WTC11 (cell line): Measurements from ENCODE around the gene RNF126. TPM values are rescaled to one million over a fixed set of nuclear protein-coding genes. Genes with fewer than 3 reads are reported as not detected.

Experiments used
- ATAC-seq: fragments of 200-7000 bp; cut with Tn5 transposase; 2 replicates; pipeline ENCODE4 v1.10.0; 2021; ENCODE audit warnings: mild to moderate bottlenecking, moderate library complexity
- CTCF ChIA-PET: fragments of 300-600 bp; sonication (Branson Sonifier 250); formaldehyde crosslinking; loops from one replicate; lab custom pipeline; 2021; ENCODE audit warnings: antibody characterized with exemption; lab: Charles Lee
- POLR2A ChIA-PET: fragments of 350-600 bp; sonication (Branson Sonifier 250); formaldehyde crosslinking; loops from one replicate; lab custom pipeline; 2021; ENCODE audit warnings: antibody characterized with exemption; lab: Charles Lee
- DNase-seq: peaks from one replicate; pipeline ENCODE4 v3.0.0; 2021; ENCODE audit warnings: low spot score
- H3K27ac Mint-ChIP-seq: 2 replicates; pipeline ENCODE4 v1.8.0; 2021; ENCODE audit warnings: mixed read lengths
- H3K27me3 Mint-ChIP-seq: 2 replicates; pipeline ENCODE4 v1.8.0; 2021; ENCODE audit warnings: low read depth, mild to moderate bottlenecking, moderate library complexity, mixed read lengths
- H3K36me3 Mint-ChIP-seq: 2 replicates; pipeline ENCODE4 v1.8.0; 2021; ENCODE audit warnings: mixed read lengths
- H3K4me1 Mint-ChIP-seq: 2 replicates; pipeline ENCODE4 v1.8.0; 2022; ENCODE audit warnings: mixed read lengths
- H3K4me3 Mint-ChIP-seq: 2 replicates; pipeline ENCODE4 v1.8.0; 2021; ENCODE audit warnings: mild to moderate bottlenecking, moderate library complexity, mixed read lengths
- H3K9me3 Mint-ChIP-seq: 2 replicates; pipeline ENCODE4 v1.8.0; 2021; ENCODE audit warnings: mixed read lengths
- ARID4B ChIP-seq: sonication (generic); formaldehyde crosslinking; IDR thresholded peaks from 2 replicates; pipeline ENCODE4 v1.8.0; 2023; ENCODE audit warnings: missing genetic modification reagents, mild to moderate bottlenecking, borderline replicate concordance
- CREB1 ChIP-seq: sonication (generic); formaldehyde crosslinking; IDR thresholded peaks from 2 replicates; pipeline ENCODE4 v1.8.0; 2023; ENCODE audit warnings: mild to moderate bottlenecking, missing genetic modification reagents
- ERG ChIP-seq: fragments of 250-450 bp; sonication (Bioruptor Pico); IDR thresholded peaks from 2 replicates; pipeline ENCODE4 v1.8.0; 2021; ENCODE audit warnings: mild to moderate bottlenecking
- FOXK1 ChIP-seq: sonication (generic); formaldehyde crosslinking; IDR thresholded peaks from 2 replicates; pipeline ENCODE4 v1.8.0; 2022; ENCODE audit warnings: mild to moderate bottlenecking, moderate library complexity, missing genetic modification reagents
- HMGA2 ChIP-seq: fragments of 250-450 bp; sonication (Bioruptor Pico); IDR thresholded peaks from 2 replicates; pipeline ENCODE4 v1.4.0; 2021; ENCODE audit warnings: mild to moderate bottlenecking, moderate library complexity
- HMGXB4 ChIP-seq: sonication (generic); formaldehyde crosslinking; IDR thresholded peaks from 2 replicates; pipeline ENCODE4 v1.8.1; 2023; ENCODE audit warnings: mild to moderate bottlenecking, moderate library complexity, missing genetic modification reagents
- IRF1 ChIP-seq: sonication (generic); formaldehyde crosslinking; IDR thresholded peaks from 2 replicates; pipeline ENCODE4 v1.8.0; 2023; ENCODE audit warnings: missing genetic modification reagents
- JUN ChIP-seq: sonication (generic); formaldehyde crosslinking; IDR thresholded peaks from 2 replicates; pipeline ENCODE4 v1.8.0; 2023; ENCODE audit warnings: mild to moderate bottlenecking, missing genetic modification reagents
- MAX ChIP-seq: sonication (generic); formaldehyde crosslinking; IDR thresholded peaks from 2 replicates; pipeline ENCODE4 v1.8.0; 2022; ENCODE audit warnings: mild to moderate bottlenecking, missing genetic modification reagents
- NR3C1 ChIP-seq: sonication (generic); formaldehyde crosslinking; conservative IDR thresholded peaks from 2 replicates; pipeline ENCODE4 v1.8.1; 2023; ENCODE audit warnings: low read depth, mild to moderate bottlenecking, missing genetic modification reagents
- PRDM15 ChIP-seq: sonication (generic); formaldehyde crosslinking; IDR thresholded peaks from 2 replicates; pipeline ENCODE4 v1.8.0; 2022; ENCODE audit warnings: missing genetic modification reagents
- TEAD1 ChIP-seq: sonication (generic); formaldehyde crosslinking; IDR thresholded peaks from 2 replicates; pipeline ENCODE4 v1.8.0; 2022; ENCODE audit warnings: mild to moderate bottlenecking, missing genetic modification reagents
- TEAD4 ChIP-seq: sonication (generic); formaldehyde crosslinking; IDR thresholded peaks from 2 replicates; pipeline ENCODE4 v1.8.0; 2022; ENCODE audit warnings: mild to moderate bottlenecking, missing genetic modification reagents
- ZNF219 ChIP-seq: sonication (generic); formaldehyde crosslinking; IDR thresholded peaks from 2 replicates; pipeline ENCODE4 v1.8.0; 2023; ENCODE audit warnings: missing genetic modification reagents, mild to moderate bottlenecking, borderline replicate concordance
- ZNF263 ChIP-seq: sonication (generic); formaldehyde crosslinking; IDR thresholded peaks from 2 replicates; pipeline ENCODE4 v1.8.1; 2022; ENCODE audit warnings: low read depth, mild to moderate bottlenecking, moderate library complexity, missing genetic modification reagents
- ZNF512 ChIP-seq: sonication (generic); formaldehyde crosslinking; IDR thresholded peaks from 2 replicates; pipeline ENCODE4 v1.8.1; 2022; ENCODE audit warnings: missing genetic modification reagents, borderline replicate concordance
- total RNA-seq: library from RNA; stranded (reverse); gene quantifications from 3 replicates; pipeline ENCODE4 v1.2.3, GENCODE V29; 2021

RNF126 gene
- total RNA-seq, 1 experiment from 2014 or later: 84.4 TPM

GRCh38 chr19:646779-647565, 16.0 kb downstream of the RNF126 start (continued):
- TF ChIP-seq ARID4B (CRISPR knock-in tag): no peak
- TF ChIP-seq HMGXB4 (CRISPR knock-in tag): no peak
- no peak for TF ChIP-seq TEAD1 (CRISPR knock-in tag)

- H3K36me3 Mint-ChIP-seq: no peaks in the 10 kb centered on the region; the same call in 1 of the 2 replicates
- TF ChIP-seq CREB1: no peak
- TF ChIP-seq ZNF512 (CRISPR knock-in tag): no peak
- no peak for TF ChIP-seq NR3C1 (CRISPR knock-in tag)
- no peak for TF ChIP-seq ERG (CRISPR knock-in tag)
- TF ChIP-seq TEAD4 (CRISPR knock-in tag): no peak
- no peak for TF ChIP-seq HMGA2 (CRISPR knock-in tag)
- TF ChIP-seq IRF1: no peak
- TF ChIP-seq PRDM15 (CRISPR knock-in tag): no peak
- no peak for TF ChIP-seq FOXK1 (CRISPR knock-in tag)
- no peak for TF ChIP-seq JUN (CRISPR knock-in tag)
- no peak for TF ChIP-seq ZNF219
- TF ChIP-seq MAX (CRISPR knock-in tag): no peak
- no peak for TF ChIP-seq ZNF263 (CRISPR knock-in tag)
- CTCF ChIA-PET: interaction anchor here (0.5 kb wide), 1 partner anchor 595 kb away, joined by 5 read pairs; no protein-coding TSS in a partner anchor
- no peaks in the 10 kb centered on the region for H3K27me3 Mint-ChIP-seq
- ATAC-seq (no peak), DNase-seq (no peak)
- no peaks in the 10 kb centered on the region for H3K4me1 Mint-ChIP-seq
- H3K4me3 Mint-ChIP-seq: no peak overlapping the region
- POLR2A ChIA-PET: interaction anchor here (0.7 kb wide), 1 partner anchor 19 kb away, joined by 3 read pairs; no protein-coding TSS in a partner anchor
- peak overlapping the region; percentile 68; the same call in 1 of the 2 replicates for H3K27ac Mint-ChIP-seq
- no peaks in the 10 kb centered on the region for H3K9me3 Mint-ChIP-seq
Measured at GRCh38 chr19:645912-646778, 16.9 kb downstream of the RNF126 start.
